H9 (cell line): ENCODE measurements around the gene STX7. TPM values are rescaled to one million over a fixed set of nuclear protein-coding genes. Genes with fewer than 3 reads are reported as not detected.

Source experiments
- DNase-seq: peaks from one replicate; pipeline ENCODE4 v3.0.0-alpha.2; 2017
- H2AFZ ChIP-seq: one replicate; pipeline ENCODE4 v1.6.1; 2013; ENCODE audit warnings: mild to moderate bottlenecking, low read length, control low read depth, moderate library complexity
- H2AK5ac ChIP-seq: 2 replicates; pipeline ENCODE4 v1.6.1; 2013; ENCODE audit warnings: low read length, control low read depth, mixed read lengths; ENCODE audit not compliant: insufficient read length
- H2BK120ac ChIP-seq: one replicate; pipeline ENCODE4 v1.6.1; 2013; ENCODE audit warnings: low read depth, mild to moderate bottlenecking, low read length, control low read depth, inconsistent platforms; ENCODE audit not compliant: poor library complexity, severe bottlenecking
- H2BK12ac ChIP-seq: 2 replicates; pipeline ENCODE4 v1.6.1; 2013; ENCODE audit warnings: low read length, control low read depth, mixed read lengths, low read depth; ENCODE audit not compliant: insufficient read length
- H2BK15ac ChIP-seq: 2 replicates; pipeline ENCODE4 v1.6.1; 2013; ENCODE audit warnings: low read depth, low read length, control low read depth
- H2BK20ac ChIP-seq: one replicate; pipeline ENCODE4 v1.6.1; 2013; ENCODE audit warnings: low read depth, mild to moderate bottlenecking, low read length, control low read depth, inconsistent platforms; ENCODE audit not compliant: poor library complexity, severe bottlenecking
- H2BK5ac ChIP-seq: 2 replicates; pipeline ENCODE4 v1.6.1; 2013; ENCODE audit warnings: low read length, control low read depth, mixed read lengths; ENCODE audit not compliant: insufficient read length
- H3K14ac ChIP-seq: 2 replicates; pipeline ENCODE4 v1.6.1; 2013; ENCODE audit warnings: low read length, control low read depth; ENCODE audit not compliant: insufficient read depth
- H3K18ac ChIP-seq: 2 replicates; pipeline ENCODE4 v1.6.1; 2013; ENCODE audit warnings: low read depth, mild to moderate bottlenecking, mixed read lengths, low read length, control low read depth; ENCODE audit not compliant: insufficient read length
- H3K23ac ChIP-seq: 2 replicates; pipeline ENCODE4 v1.6.1; 2013; ENCODE audit warnings: low read length, control low read depth, mixed read lengths, low read depth; ENCODE audit not compliant: insufficient read length
- H3K23me2 ChIP-seq: 2 replicates; pipeline ENCODE4 v1.6.1; 2013; ENCODE audit warnings: low read depth, mild to moderate bottlenecking, mixed read lengths, low read length, control low read depth; ENCODE audit not compliant: insufficient read length, poor library complexity, severe bottlenecking
- H3K27ac ChIP-seq: 2 replicates; pipeline ENCODE4 v1.5.1; 2013; ENCODE audit warnings: low read length, control low read depth, mixed read lengths, low read depth; ENCODE audit not compliant: insufficient read length
- H3K27me3 ChIP-seq: 2 replicates; pipeline ENCODE4 v1.6.1; 2013; ENCODE audit warnings: low read length, control low read depth, inconsistent platforms; ENCODE audit not compliant: insufficient read depth
- H3K4ac ChIP-seq: 2 replicates; pipeline ENCODE4 v1.6.1; 2013; ENCODE audit warnings: low read depth, mild to moderate bottlenecking, control low read depth, inconsistent platforms, low read length, moderate library complexity
- H3K4me1 ChIP-seq: 2 replicates; pipeline ENCODE4 v1.6.1; 2013; ENCODE audit warnings: low read length, control low read depth, inconsistent platforms; ENCODE audit not compliant: insufficient read depth
- H3K4me2 ChIP-seq: 2 replicates; pipeline ENCODE4 v1.6.1; 2013; ENCODE audit warnings: low read length, control low read depth, mixed read lengths; ENCODE audit not compliant: insufficient read length, insufficient read depth
- H3K56ac ChIP-seq: 2 replicates; pipeline ENCODE4 v1.6.1; 2013; ENCODE audit warnings: low read depth, mild to moderate bottlenecking, mixed read lengths, low read length, control low read depth; ENCODE audit not compliant: insufficient read length
- H3K79me1 ChIP-seq: 2 replicates; pipeline ENCODE4 v1.6.1; 2013; ENCODE audit warnings: low read depth, mild to moderate bottlenecking, moderate library complexity, low read length, control low read depth, inconsistent platforms; ENCODE audit not compliant: insufficient read depth, poor library complexity, severe bottlenecking
- H3K79me2 ChIP-seq: 2 replicates; pipeline ENCODE4 v1.6.1; 2013; ENCODE audit warnings: low read length, control low read depth, inconsistent platforms; ENCODE audit not compliant: insufficient read depth
- H3K9ac ChIP-seq: 2 replicates; pipeline ENCODE4 v1.6.1; 2013; ENCODE audit warnings: low read length, control low read depth, mixed read lengths; ENCODE audit not compliant: insufficient read length; ENCODE audit errors: extremely low read depth
- H3K9me3 ChIP-seq: one replicate; pipeline ENCODE4 v1.6.1; 2013; ENCODE audit warnings: low read depth, low read length, inconsistent platforms; ENCODE audit not compliant: control insufficient read depth
- H3T11ph ChIP-seq: one replicate; pipeline ENCODE4 v1.6.1; 2013; ENCODE audit warnings: mild to moderate bottlenecking, low read length, control low read depth, inconsistent platforms
- H4K20me1 ChIP-seq: one replicate; pipeline ENCODE4 v1.6.1; 2013; ENCODE audit not compliant: control insufficient read depth, insufficient read length, insufficient read depth
- H4K5ac ChIP-seq: 2 replicates; pipeline ENCODE4 v1.6.1; 2013; ENCODE audit warnings: low read depth, mild to moderate bottlenecking, mixed read lengths, low read length, control low read depth; ENCODE audit not compliant: insufficient read length
- H4K8ac ChIP-seq: replicated peaks from 2 replicates; pipeline ENCODE4 v1.6.1; 2013; ENCODE audit warnings: low read length, control low read depth, mixed read lengths, low read depth; ENCODE audit not compliant: insufficient read length
- H4K91ac ChIP-seq: 2 replicates; pipeline ENCODE4 v1.6.1; 2013; ENCODE audit warnings: low read depth, mild to moderate bottlenecking, moderate library complexity, mixed read lengths, low read length, control low read depth; ENCODE audit not compliant: insufficient read length
- H3K27ac Mint-ChIP-seq, 3 experiments: 2 replicates in 2 of 3; 3 replicates in 1 of 3; pipeline ENCODE4 v1.8.0; 2020 to 2021; ENCODE audit warnings: mixed read lengths in 3 of 3, mild to moderate bottlenecking in 1 of 3, moderate library complexity in 1 of 3
- H3K27me3 Mint-ChIP-seq: 2 replicates; pipeline ENCODE4 v1.8.0; 2021; ENCODE audit warnings: low read depth, mild to moderate bottlenecking, moderate library complexity, mixed read lengths
- H3K36me3 Mint-ChIP-seq, 3 experiments: 2 replicates in 2 of 3; 3 replicates in 1 of 3; pipeline ENCODE4 v1.8.0; 2020 to 2021; ENCODE audit warnings: low read depth in 3 of 3, mixed read lengths in 3 of 3; ENCODE audit not compliant: insufficient read depth in 1 of 3
- H3K4me1 Mint-ChIP-seq, 2 experiments: 2 replicates each; pipeline ENCODE4 v1.8.0; 2020; ENCODE audit warnings: mixed read lengths in 2 of 2
- H3K4me3 Mint-ChIP-seq, 2 experiments: 2 replicates in 1 of 2; 3 replicates in 1 of 2; pipeline ENCODE4 v1.8.0; 2020 to 2021; ENCODE audit warnings: mild to moderate bottlenecking in 2 of 2, mixed read lengths in 2 of 2, moderate library complexity in 1 of 2
- H3K9me3 Mint-ChIP-seq, 2 experiments: 2 replicates in 1 of 2; 3 replicates in 1 of 2; pipeline ENCODE4 v1.8.0; 2020; ENCODE audit warnings: mild to moderate bottlenecking in 2 of 2, mixed read lengths in 2 of 2, moderate library complexity in 1 of 2
- CTCF ChIP-seq: fragments of 200-600 bp; sonication (generic); conservative IDR thresholded peaks from 3 replicates; pipeline ENCODE4 v1.8.0; 2021; ENCODE audit warnings: antibody characterized with exemption, mild to moderate bottlenecking
- WGBS: extraction: QIAGEN DNeasy Blood & Tissue Kit; methylation state at CpG from one replicate; pipeline ENCODE4 v1.1.7; 2013; ENCODE audit warnings: missing lambda C conversion rate, low lambda C conversion rate, mixed read lengths; ENCODE audit not compliant: insufficient read length; ENCODE audit errors: extremely low coverage; 5-methylcytosine and 5-hydroxymethylcytosine counted together
- total RNA-seq: library from RNA; stranded (reverse); gene quantifications from 2 replicates; pipeline ENCODE4 v1.2.1, GENCODE V29; 2021

Gene STX7
- total RNA-seq, 1 experiment from 2014 or later, result 30.0 TPM

- Histone ChIP-seq H2BK12ac (no peak overlapping the region), H3K79me1 (no peaks in the 10 kb centered on the region), H2AK5ac (no peak overlapping the region), H3K14ac (no peak overlapping the region), H3K79me2 (no peaks in the 10 kb centered on the region), H3K4me2 (no peak overlapping the region), H3K23me2 (no peaks in the 10 kb centered on the region), H2BK20ac (no peak overlapping the region), H3K27ac (no peak overlapping the region), H4K91ac (no peak overlapping the region), H2BK120ac (no peak overlapping the region), H2BK5ac (no peak overlapping the region), H3K4me1 (no peaks in the 10 kb centered on the region; the same call in 1 of the 2 replicates), H3K4ac (no peak overlapping the region), H3K27me3 (no peaks in the 10 kb centered on the region), H2AFZ (peak overlapping the region; percentile 99), H3T11ph (no peak overlapping the region), H2BK15ac (no peak overlapping the region), H4K5ac (no peak overlapping the region), H3K9ac (no peak overlapping the region), H3K56ac (no peak overlapping the region), H3K23ac (no peak overlapping the region), H4K20me1 (no peaks in the 10 kb centered on the region), H4K8ac (no peak overlapping the region), H3K9me3 (no peaks in the 10 kb centered on the region), H3K18ac (no peak overlapping the region)
- Mint-ChIP-seq H3K36me3 (peaks cover 2 to 7% (median 2%) of the 10 kb centered on the region in 3 experiments; a peak in 3 of 7 replicates), H3K27ac (peak overlapping the region in 2 of 3 experiments; percentile 94; a peak in 4 of 7 replicates), H3K9me3 (peaks cover 7 to 13% of the 10 kb centered on the region in 2 experiments), H3K4me3 (peak overlapping the region in 1 of 2 experiments; percentile 56; a peak in 2 of 5 replicates), H3K4me1 (peaks cover 16 to 17% of the 10 kb centered on the region in 2 experiments), H3K27me3 (no peaks in the 10 kb centered on the region)
- peak; percentile 92 for TF ChIP-seq CTCF
- peak; percentile 46 for DNase-seq
- WGBS, result no CpG with 5 or more reads among the region's 9 CpGs
Observed at GRCh38 chr6:132530293-132530974, 17.5 kb upstream of the STX7 start.
